Stimulated activated effector memory CD8-positive, alpha-beta T cell treated with anti-CD3 and anti-CD28 coated beads, Interleukin-12 subunit alpha, Interleukin-12 subunit beta, amount 100 ng/mL, for 72 hours (primary cell): ENCODE measurements around the gene KRT80.

Experiments
- ATAC-seq: fragments of 150-1000 bp; cut with Tn5 transposase; 2 replicates; pipeline ENCODE4 v1.10.0; 2021
- DNase-seq, 2 donors: peaks; one replicate each; pipeline ENCODE4 v3.0.0; 2021 to 2022; ENCODE audit warnings: low spot score in 2 of 2
- H3K27ac Mint-ChIP-seq: one replicate; pipeline ENCODE4 v1.8.0; 2022; ENCODE audit warnings: mild to moderate bottlenecking, mixed read lengths
- H3K36me3 Mint-ChIP-seq: one replicate; pipeline ENCODE4 v1.8.0; 2022; ENCODE audit warnings: mild to moderate bottlenecking, mixed read lengths
- H3K4me1 Mint-ChIP-seq: one replicate; pipeline ENCODE4 v1.8.0; 2022; ENCODE audit warnings: mixed read lengths
- H3K4me3 Mint-ChIP-seq: one replicate; pipeline ENCODE4 v1.8.0; 2022; ENCODE audit warnings: mild to moderate bottlenecking, mixed read lengths
- H3K9me3 Mint-ChIP-seq: one replicate; pipeline ENCODE4 v1.8.0; 2022; ENCODE audit warnings: mixed read lengths

The KRT80 gene

GRCh38 chr12:52141306-52141705 is 50.5 kb downstream of the KRT80 start:
- ATAC-seq (no peak), DNase-seq (no peak)
- H3K4me1 Mint-ChIP-seq: no peaks in the 10 kb centered on the region
- no peaks in the 10 kb centered on the region for H3K36me3 Mint-ChIP-seq
- H3K27ac Mint-ChIP-seq: peak overlapping the region; percentile 49
- no peak overlapping the region for H3K4me3 Mint-ChIP-seq
- H3K9me3 Mint-ChIP-seq: no peaks in the 10 kb centered on the region

GRCh38 chr12:52139579-52140062 is 52.2 kb downstream of the KRT80 start:
- Mint-ChIP-seq H3K4me1 (no peaks in the 10 kb centered on the region), H3K27ac (no peak overlapping the region), H3K9me3 (no peaks in the 10 kb centered on the region), H3K36me3 (no peaks in the 10 kb centered on the region), H3K4me3 (no peak overlapping the region)
- ATAC-seq (peak; percentile 55), DNase-seq (no peak)

DNA sequence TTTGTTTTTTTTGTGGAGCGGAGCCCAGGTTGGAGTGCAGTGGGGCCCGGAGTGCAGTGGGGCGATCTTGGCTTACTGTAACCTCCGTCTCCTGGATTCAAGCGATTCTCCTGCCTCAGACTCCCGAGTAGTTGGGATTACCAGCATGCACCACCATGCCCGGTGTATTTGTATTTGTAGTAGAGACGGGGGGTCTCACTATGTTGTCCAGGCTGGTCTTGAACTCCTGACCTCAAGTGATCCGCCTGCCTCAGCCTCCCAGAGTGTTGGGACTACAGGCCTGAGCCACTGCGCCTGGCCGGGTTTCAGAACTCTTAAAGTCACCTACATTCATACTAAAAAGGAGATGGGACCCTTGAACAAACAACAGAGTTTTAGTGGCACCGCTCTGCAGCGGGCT is 52.7 kb downstream of the KRT80 start:
- H3K4me1 Mint-ChIP-seq: no peaks in the 10 kb centered on the region
- DNase-seq (no peak), ATAC-seq (no peak)
- H3K36me3 Mint-ChIP-seq: no peaks in the 10 kb centered on the region
- H3K9me3 Mint-ChIP-seq: no peaks in the 10 kb centered on the region
- H3K27ac Mint-ChIP-seq: no peak overlapping the region
- no peak overlapping the region for H3K4me3 Mint-ChIP-seq

DNA sequence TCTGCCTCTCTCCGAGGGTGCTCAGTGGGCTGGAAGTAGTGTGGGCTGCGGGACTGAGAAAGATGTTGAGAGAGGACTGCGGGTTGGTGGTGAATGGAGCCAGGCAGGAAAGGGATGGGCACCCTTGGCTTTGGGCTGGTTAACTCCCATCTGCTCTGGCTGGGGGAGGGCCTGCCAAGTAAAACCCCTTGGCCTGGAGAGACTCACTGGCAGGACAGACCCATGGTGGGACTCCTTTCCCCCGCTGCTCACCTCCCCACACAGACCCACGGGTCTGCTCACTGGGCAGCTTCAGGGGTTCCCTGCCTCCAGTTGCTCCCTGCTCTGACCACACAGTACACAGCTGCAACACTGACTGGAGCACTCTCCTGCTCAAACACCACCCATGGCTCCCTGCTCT is 54.1 kb downstream of the KRT80 start:
- no peak for ATAC-seq
- no peak overlapping the region for H3K27ac Mint-ChIP-seq
- DNase-seq: no peak

GRCh38 chr12:52132754-52133161 is 59.1 kb downstream of the KRT80 start:
- H3K9me3 Mint-ChIP-seq: no peaks in the 10 kb centered on the region
- H3K27ac Mint-ChIP-seq: no peak overlapping the region
- no peaks in the 10 kb centered on the region for H3K36me3 Mint-ChIP-seq
- no peak overlapping the region for H3K4me3 Mint-ChIP-seq
- ATAC-seq: peak; percentile 52
- no peak for DNase-seq
- no peaks in the 10 kb centered on the region for H3K4me1 Mint-ChIP-seq

More for the DNA sequence above, 54.1 kb downstream of the KRT80 start:
- H3K4me1 Mint-ChIP-seq: no peaks in the 10 kb centered on the region
- no peaks in the 10 kb centered on the region for H3K9me3 Mint-ChIP-seq
- no peak overlapping the region for H3K4me3 Mint-ChIP-seq
- no peaks in the 10 kb centered on the region for H3K36me3 Mint-ChIP-seq

- H3K27ac Mint-ChIP-seq: no peak overlapping the region
- DNase-seq (no peak), ATAC-seq (no peak)
- H3K36me3 Mint-ChIP-seq: no peaks in the 10 kb centered on the region
- H3K4me3 Mint-ChIP-seq: no peak overlapping the region
- H3K9me3 Mint-ChIP-seq: no peaks in the 10 kb centered on the region
- H3K4me1 Mint-ChIP-seq: no peaks in the 10 kb centered on the region
Observed at GRCh38 chr12:52130711-52131110, 61.1 kb downstream of the KRT80 start.

DNA sequence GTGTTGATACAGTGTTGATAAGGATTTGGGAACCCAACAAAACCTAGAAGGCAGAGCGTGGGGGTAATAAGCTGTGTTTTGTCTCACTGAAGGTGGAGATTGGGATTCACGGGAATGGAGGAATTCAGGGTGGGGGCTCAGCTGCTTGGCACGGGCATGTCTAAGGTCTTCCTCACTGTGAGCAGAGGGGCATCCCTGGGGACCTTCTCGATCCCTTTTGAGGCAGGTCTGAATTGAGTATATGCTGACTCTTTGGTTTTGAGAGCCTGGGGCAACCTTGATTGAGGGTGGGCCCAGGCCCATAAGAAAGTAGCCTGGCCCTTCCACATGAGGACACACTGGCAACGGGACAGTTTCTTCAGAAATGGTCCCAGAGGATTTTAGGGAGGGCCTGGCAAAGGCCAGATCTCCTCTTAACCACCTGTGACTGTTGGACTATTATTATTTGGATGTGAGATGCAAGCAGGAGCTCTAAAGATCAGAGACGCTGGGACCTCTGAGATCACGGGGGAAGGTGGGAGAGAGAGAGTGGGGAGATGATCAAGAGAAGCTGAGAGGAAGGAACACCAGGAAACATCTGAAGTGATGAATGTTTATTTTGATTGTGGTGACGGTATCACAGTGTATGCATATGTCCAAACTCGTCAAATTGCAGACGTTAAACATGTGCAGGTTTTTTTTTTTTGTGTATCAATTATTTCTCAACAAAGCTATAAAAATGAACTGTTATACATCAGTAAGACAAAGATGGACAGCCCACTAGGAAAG is 63.9 kb downstream of the KRT80 start:
- Mint-ChIP-seq H3K9me3 (no peaks in the 10 kb centered on the region), H3K4me1 (no peaks in the 10 kb centered on the region), H3K4me3 (no peak overlapping the region), H3K27ac (no peak overlapping the region), H3K36me3 (no peaks in the 10 kb centered on the region)
- ATAC-seq (no peak), DNase-seq (no peak)

GRCh38 chr12:52126605-52127578 is 64.9 kb downstream of the KRT80 start:
- Mint-ChIP-seq H3K4me1 (peaks cover 2% of the 10 kb centered on the region), H3K36me3 (no peaks in the 10 kb centered on the region), H3K27ac (no peak overlapping the region), H3K4me3 (no peak overlapping the region), H3K9me3 (no peaks in the 10 kb centered on the region)
- DNase-seq (no peak), ATAC-seq (no peak)

DNA sequence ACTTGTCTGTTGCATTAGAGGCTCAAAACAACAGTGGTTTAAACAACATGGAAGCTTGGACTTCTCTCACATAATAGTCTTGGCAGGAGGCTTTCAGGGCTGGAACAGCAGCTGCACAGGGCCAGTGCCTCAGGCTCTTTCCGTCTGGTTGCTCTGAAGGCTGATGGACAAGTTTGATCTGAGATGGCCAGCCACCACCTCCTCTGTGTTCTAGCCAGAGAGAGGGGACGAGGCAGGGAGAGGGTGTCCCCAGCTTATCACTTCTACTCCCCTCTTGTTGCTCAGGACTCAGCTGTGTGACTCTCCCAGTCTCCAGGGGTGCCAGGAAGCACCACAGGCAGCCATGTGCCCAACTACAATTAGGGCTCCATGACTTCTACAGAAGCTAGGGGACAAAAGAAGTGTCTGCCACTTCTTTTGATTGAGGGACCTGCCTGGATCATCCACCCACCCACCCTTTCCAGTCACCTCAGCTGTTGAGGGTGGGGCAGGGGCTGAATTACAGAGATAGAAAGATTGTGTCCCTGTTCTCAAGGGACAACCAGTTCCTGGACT is 65.7 kb downstream of the KRT80 start:
- H3K27ac Mint-ChIP-seq: no peak overlapping the region

GRCh38 chr12:52125476-52125900 is 66.3 kb downstream of the KRT80 start:
- no peaks in the 10 kb centered on the region for H3K9me3 Mint-ChIP-seq
- ATAC-seq (no peak), DNase-seq (no peak)
- H3K36me3 Mint-ChIP-seq: no peaks in the 10 kb centered on the region
- H3K4me1 Mint-ChIP-seq: peaks cover 10% of the 10 kb centered on the region
- H3K4me3 Mint-ChIP-seq: no peak overlapping the region
- no peak overlapping the region for H3K27ac Mint-ChIP-seq

More for the DNA sequence above, 65.7 kb downstream of the KRT80 start:
- Mint-ChIP-seq H3K36me3 (no peaks in the 10 kb centered on the region), H3K9me3 (no peaks in the 10 kb centered on the region), H3K4me3 (no peak overlapping the region), H3K4me1 (peaks cover 7% of the 10 kb centered on the region)
- no peak for DNase-seq
- no peak for ATAC-seq

DNA sequence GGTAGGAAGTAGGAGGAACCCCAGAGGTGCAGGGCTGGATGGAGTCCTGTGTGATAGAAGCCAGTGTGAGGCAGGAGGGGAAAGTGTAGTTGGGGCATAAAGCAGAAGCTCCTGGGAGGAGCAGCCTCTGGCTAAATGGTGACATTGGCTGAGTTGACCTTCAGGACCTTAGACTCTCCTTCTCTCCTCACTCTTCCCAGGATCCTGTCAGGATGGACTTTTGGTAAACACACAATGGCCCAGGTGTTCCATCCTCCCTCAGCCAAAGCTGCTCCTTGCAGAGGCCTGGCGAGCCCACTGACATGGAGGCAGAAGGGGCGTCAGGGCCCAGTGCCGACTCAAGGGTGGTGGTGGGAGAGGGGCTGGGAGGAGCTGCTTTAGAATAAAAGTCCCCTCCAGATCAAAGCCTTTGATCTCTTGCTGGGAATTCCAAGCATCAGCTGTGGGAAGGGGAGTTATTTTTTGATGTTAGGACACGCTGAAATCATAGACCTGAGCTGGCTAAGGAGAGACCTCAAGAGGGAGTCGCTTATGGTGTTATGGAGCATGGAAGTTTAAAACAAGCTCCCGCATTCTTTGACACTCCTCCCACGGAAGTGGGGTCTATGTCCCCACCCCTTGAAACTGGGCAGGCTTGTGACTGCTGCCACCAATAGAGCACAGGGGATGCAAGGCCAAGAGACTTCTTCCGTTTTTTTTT is 68.2 kb downstream of the KRT80 start:
- Mint-ChIP-seq H3K4me1 (peaks cover 23% of the 10 kb centered on the region), H3K4me3 (no peak overlapping the region)

GRCh38 chr12:52122904-52123303 is 68.9 kb downstream of the KRT80 start:
- Mint-ChIP-seq H3K9me3 (no peaks in the 10 kb centered on the region), H3K27ac (no peak overlapping the region)
- no peak for ATAC-seq

More for the DNA sequence above, 68.2 kb downstream of the KRT80 start:
- no peak for ATAC-seq
- no peaks in the 10 kb centered on the region for H3K9me3 Mint-ChIP-seq
- no peaks in the 10 kb centered on the region for H3K36me3 Mint-ChIP-seq
- no peak overlapping the region for H3K27ac Mint-ChIP-seq
- no peak for DNase-seq

GRCh38 chr12:52122540-52122871 is 69.3 kb downstream of the KRT80 start:
- no peaks in the 10 kb centered on the region for H3K36me3 Mint-ChIP-seq
- H3K9me3 Mint-ChIP-seq: no peaks in the 10 kb centered on the region
- no peak overlapping the region for H3K27ac Mint-ChIP-seq
- H3K4me1 Mint-ChIP-seq: peaks cover 30% of the 10 kb centered on the region
- DNase-seq (no peak), ATAC-seq (no peak)
- H3K4me3 Mint-ChIP-seq: no peak overlapping the region

More at GRCh38 chr12:52122904-52123303, 68.9 kb downstream of the KRT80 start:
- no peak for DNase-seq
- Mint-ChIP-seq H3K4me3 (no peak overlapping the region), H3K4me1 (peaks cover 30% of the 10 kb centered on the region), H3K36me3 (no peaks in the 10 kb centered on the region)

- no peaks in the 10 kb centered on the region for H3K9me3 Mint-ChIP-seq
- no peak overlapping the region for H3K27ac Mint-ChIP-seq
- DNase-seq: peak; percentile 47 to 76
- peaks cover 32% of the 10 kb centered on the region for H3K4me1 Mint-ChIP-seq
- no peak for ATAC-seq
- H3K4me3 Mint-ChIP-seq: no peak overlapping the region
- H3K36me3 Mint-ChIP-seq: no peaks in the 10 kb centered on the region
Observed at GRCh38 chr12:52121824-52122539, 69.8 kb downstream of the KRT80 start.
